Colon (tissue), 2 donors: Measurements from ENCODE around the gene GPR68.
"Not testable (repeated sequence)": the region's sequence is repeated elsewhere in the genome, so short reads cannot be mapped to it uniquely, and the experiment has no call there.

Experiments used
- FAIRE-seq: peaks from 2 replicates; lab custom pipeline; 2012; peaks lifted over from hg19 to GRCh38; lab: Jason Lieb, UNC
- donor health status: control.
- donor health status: control.

The GPR68 gene

DNA sequence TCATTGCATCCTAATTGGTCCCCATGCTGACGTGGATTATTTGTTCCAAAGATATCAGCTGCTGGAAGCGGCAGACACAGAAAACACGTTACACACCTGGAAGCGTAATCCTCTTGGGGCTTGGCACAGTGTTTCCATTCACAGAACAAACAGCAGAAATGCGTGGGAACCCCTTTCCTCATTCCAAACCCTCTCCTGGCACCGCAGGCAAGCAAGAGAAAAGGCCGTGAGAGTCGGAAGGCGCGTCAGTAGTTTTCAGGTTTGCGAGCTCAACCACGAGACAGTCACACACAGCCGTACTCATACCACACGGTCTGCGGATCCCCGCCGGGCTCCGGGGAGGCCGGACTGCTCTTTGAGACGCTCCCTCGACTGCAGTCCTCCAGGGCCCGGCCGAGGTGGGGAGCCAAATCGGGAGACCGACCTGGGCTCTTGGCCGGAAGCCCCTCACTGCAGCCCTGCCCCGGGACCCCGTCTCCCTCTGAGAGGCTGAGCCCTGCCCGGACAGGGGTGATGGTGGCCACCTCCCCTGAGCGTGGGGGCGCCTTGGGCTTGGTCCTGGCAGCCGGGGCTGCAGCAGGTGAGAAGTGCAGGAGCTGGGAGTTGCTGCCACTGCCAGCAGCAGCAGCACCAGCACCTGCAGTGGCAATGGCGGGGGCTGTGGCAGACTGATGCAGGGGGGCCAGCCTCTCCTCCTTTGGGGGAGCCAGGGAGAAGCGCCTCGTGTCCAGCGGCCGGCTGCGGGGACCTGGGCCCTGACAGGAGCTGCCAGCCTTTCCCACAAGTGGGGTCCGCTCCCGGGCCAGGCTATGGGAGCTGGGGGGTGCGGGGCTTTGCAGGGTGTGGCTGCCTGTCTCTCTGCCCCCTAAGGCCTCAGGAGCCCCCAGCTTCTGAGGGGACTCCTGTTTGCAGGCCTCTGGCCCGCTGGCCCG lies 28.1 kb upstream of the GPR68 start:
- FAIRE-seq = no peak

- no peak for FAIRE-seq
Measured at GRCh38 chr14:91271639-91272038, 27.1 kb upstream of the GPR68 start.

- no peak for FAIRE-seq
Measured at GRCh38 chr14:91270619-91271018, 26.1 kb upstream of the GPR68 start.

DNA sequence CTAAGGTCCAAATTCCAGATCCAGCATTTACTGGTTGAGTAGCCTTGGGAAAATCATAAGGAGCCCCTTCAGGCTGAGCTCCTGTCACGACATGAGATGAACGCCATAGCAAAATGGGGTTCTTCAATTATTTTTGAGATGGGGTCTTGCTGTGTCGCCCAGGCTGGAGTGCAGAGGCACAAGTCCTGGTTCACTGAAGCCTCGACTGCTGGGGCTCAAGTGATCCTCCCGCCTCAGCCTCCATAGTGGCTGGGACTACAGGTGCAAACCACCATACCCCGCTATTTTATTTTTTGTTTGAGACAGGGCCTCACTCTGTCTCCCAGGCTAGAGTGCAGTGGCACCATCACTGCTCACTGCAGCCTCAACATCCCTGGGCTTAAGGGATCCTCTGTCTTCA lies 25.7 kb upstream of the GPR68 start:
- no peak for FAIRE-seq

GRCh38 chr14:91269076-91269991 lies 24.8 kb upstream of the GPR68 start:
- no peak for FAIRE-seq

DNA sequence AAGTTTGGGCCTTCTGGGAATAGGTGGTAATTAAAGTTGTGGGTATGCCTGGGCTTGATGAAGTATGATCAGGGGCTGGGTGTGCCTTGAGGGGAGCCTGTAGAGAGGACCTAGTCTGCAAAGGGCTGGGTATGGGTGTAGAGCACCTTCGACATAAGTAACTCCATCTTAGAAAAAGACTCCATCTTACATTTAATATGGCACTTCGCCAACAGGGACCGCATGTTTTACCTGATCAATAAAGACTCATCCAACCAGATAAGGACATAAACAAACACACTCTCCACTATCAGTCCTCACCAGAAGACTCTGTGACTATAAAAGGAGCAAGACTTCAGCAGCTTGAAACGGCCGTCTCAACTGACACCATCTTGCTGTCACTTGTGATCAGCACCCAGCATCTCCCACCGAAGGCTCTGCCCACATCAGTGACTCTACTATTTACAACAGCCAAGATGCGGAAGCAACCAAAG lies 23.5 kb upstream of the GPR68 start:
- FAIRE-seq = no peak

- FAIRE-seq = not testable (repeated sequence)
Measured at GRCh38 chr14:91266276-91266675, 21.8 kb upstream of the GPR68 start.

GRCh38 chr14:91265404-91265803 lies 20.9 kb upstream of the GPR68 start:
- FAIRE-seq = no peak

DNA sequence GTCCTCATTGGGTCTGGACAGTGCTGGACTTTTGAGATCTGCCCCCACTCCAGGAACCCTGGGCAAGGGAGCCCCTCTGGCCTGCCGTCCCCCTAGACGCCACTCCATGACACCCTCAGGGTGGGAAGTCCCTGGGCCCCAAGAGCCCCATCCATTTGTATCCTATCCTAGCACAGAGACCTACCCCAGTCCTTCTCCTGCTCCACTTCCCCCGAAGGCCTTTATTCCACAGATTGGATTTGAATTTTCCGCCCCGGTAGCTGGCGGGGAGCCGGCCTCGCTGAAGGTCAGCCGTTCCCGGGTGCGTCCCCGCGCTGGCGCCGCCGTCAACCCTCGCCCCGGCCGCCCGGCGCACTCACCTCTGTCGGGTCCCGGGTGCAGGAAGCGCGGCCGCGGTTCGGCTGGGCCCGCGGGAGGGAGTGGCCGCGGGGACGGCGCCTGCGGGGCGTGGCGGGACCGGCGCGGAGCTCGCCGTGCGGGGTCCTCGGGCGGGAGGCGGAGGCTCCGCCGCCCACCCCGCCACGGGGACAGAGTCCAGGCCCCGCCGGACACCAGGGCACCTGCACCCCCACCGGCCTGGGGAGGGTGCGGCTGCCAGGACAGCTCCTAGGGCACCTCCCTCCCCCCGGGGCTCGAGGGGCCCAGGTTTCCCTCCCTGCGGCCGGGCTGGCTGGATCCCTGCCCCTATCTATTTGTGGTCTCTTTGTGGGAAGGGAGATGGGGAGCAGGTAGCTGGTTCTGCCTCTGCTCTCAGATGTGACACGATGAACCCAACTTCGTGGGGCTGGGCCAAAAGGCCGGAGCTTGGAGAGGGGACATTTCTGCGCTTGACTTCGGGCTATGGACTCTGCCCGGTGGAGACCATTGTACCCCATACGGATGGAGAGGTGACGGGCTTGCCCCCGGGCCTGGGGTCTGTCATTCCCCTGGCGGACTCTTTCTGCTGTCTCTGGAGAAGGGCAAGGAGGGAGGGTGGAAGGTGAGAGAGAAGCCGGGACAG lies 19.9 kb upstream of the GPR68 start:
- FAIRE-seq = no peak

- FAIRE-seq = no peak
Measured at GRCh38 chr14:91263329-91263728, 18.8 kb upstream of the GPR68 start.

DNA sequence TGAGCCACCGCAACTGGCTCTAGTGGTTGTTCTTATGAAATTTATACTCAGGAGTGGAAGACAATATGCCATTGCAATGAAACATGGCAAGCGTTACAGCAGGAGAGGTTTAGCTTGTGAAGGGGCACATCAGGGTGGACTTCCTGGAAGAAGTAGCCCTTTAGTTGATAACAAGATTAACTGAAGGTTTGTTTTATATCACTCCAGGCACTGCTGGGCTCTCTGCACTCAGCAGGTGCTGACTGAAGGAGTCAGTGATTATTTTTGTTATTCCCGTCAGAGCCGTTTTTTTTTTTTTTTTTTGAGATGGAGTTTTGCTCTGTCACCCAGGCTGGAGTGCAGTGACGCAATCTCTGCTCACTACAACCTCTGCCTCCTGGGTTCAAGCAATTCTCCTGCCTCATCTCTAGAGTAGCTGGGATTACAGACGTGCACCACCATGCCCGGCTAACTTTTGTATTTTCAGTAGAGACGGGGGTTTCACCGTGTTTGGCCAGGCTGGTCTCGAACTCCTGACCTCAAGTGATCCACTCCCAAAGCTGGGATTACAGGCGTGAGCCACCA lies 17.6 kb upstream of the GPR68 start:
- no peak for FAIRE-seq

DNA sequence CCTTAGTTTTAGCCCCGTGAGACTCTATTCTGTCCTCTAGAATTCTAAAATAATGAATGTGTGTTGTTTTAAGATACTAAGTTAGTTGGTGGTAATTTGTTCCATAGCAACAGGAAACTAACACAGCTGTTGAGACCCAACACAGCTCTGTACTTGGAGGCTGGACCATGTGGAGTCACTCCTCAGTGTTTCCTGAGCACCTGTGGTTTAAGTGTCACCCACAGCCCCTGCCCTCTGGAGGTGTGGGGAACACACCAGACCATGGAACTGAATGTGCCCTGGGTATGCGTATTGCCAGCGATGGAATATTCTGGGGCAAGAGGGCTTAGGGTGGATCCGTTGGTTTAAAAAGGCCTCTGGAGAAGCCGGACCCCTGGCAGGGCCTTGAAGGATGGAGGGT lies 16.6 kb upstream of the GPR68 start:
- FAIRE-seq = no peak

GRCh38 chr14:91258876-91259275 lies 14.4 kb upstream of the GPR68 start:
- FAIRE-seq = no peak

GRCh38 chr14:91258011-91258618 lies 13.6 kb upstream of the GPR68 start:
- FAIRE-seq = no peak

- no peak for FAIRE-seq
Measured at GRCh38 chr14:91257328-91258010, 13.0 kb upstream of the GPR68 start.

- FAIRE-seq = no peak
Measured at GRCh38 chr14:91256661-91257060, 12.2 kb upstream of the GPR68 start.

DNA sequence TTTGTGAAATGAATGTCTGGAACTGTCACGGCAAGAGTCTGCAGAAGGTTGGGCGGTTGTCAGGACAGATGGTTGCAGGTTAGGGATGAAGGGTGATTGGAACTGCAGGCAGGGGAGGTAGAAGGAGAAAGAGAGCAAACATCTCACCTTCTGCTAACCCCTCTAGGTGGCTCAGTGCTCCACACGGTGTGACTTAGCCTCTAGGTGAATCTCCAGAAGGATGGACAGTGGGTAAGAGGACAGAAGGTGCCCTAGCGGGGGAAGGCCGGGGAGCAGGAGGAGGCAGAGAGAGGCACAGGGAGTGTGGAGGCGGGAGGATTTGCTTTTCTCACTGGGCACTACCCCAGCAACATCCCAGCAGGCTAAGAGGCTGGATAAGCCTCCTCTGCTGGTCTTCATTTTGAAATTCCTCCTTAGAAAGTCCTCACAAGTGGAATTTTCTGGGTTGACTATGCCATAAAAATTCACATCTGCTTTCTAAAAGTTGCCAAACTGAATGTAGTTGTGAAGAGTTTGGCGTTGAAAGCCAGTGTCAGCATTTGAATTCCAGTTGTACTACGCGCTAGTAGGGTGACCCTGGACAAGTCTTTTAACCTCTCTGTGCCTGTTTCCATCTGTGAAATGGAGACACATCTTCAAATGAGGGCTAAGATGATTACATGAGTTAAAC lies 10.7 kb upstream of the GPR68 start:
- no peak for FAIRE-seq

DNA sequence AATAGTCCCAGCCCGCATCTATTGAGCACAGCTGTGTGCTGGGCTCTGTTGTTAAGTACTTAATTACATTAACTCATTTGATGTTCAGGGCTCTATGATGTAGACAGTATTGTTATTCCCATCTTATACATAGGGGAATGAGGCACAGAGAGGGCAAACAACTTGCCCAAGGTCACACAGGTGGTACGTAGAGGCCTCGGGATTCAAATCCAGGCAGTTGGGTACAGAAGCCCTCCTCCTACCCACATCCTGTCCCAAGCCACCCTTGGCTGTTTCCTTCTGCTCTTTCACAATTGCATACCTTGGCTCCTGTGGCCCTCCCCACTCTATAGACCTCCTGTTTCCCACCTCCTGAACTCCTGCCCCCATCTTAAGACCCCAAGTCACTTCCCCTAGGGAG lies 10.0 kb upstream of the GPR68 start:
- FAIRE-seq = no peak

DNA sequence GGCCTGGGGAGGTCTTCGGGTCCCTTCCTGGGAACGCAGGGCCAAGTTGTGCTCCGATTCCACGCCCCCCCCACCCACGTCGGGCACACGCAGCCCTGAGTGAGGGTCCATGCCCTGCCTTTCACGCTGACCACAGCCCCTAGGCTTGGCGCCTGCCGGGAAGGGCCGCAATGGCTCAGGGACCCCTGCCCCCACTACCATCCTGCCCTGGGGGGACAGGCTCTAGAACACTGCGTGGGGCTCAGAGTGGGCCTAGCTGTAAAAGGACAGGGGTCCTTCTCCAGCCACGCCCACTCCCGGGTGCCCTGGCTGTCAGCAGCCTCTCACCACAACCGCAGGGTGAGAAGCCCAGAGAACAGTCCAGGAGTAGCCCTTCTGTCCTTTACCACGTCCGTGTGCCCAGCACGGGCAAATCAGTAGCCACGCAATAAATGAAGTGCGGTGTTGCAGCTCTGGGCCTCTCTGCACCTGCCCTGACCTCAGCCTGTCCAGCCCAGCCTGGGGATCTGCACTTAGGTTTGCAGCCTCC lies 9.4 kb upstream of the GPR68 start:
- no peak for FAIRE-seq
